HG02884 (cell line): Measurements from ENCODE around the gene MNX1.

Experiments used
- ATAC-seq: cut with Tn5 transposase; IDR thresholded peaks from one replicate; pipeline ENCODE4 v1.9.1; 2021; ENCODE audit warnings: mild to moderate bottlenecking, moderate library complexity; ENCODE audit not compliant: unreplicated experiment

MNX1 gene

GRCh38 chr7:157016352-157017041 is 6.0 kb upstream of the MNX1 start:
- ATAC-seq: peak; percentile 67

- no peak for ATAC-seq
Measured at GRCh38 chr7:157016024-157016351, 5.5 kb upstream of the MNX1 start.

GRCh38 chr7:157014635-157015555 is 4.4 kb upstream of the MNX1 start:
- ATAC-seq: no peak

- ATAC-seq: no peak
Measured at GRCh38 chr7:157013602-157014549, 3.4 kb upstream of the MNX1 start.

GRCh38 chr7:157013101-157013500 is 2.6 kb upstream of the MNX1 start:
- no peak for ATAC-seq

GRCh38 chr7:157012113-157012547 is 1.7 kb upstream of the MNX1 start:
- ATAC-seq: no peak

GRCh38 chr7:157011333-157012112 is 1.1 kb upstream of the MNX1 start:
- ATAC-seq: peak; percentile 7

GRCh38 chr7:157009778-157010587 is 480 bp downstream of the MNX1 start:
- peak; percentile 36 for ATAC-seq

- ATAC-seq: no peak
Measured at GRCh38 chr7:157009170-157009777, 1.2 kb downstream of the MNX1 start.

- ATAC-seq: no peak
Measured at GRCh38 chr7:157008206-157009169, 2.0 kb downstream of the MNX1 start.

GRCh38 chr7:157007470-157008066 is 2.9 kb downstream of the MNX1 start:
- ATAC-seq: no peak

GRCh38 chr7:157006829-157007469 is 3.5 kb downstream of the MNX1 start:
- ATAC-seq: no peak

GRCh38 chr7:157006205-157006747 is 4.2 kb downstream of the MNX1 start:
- ATAC-seq: no peak

GRCh38 chr7:157005456-157006204 is 4.8 kb downstream of the MNX1 start:
- ATAC-seq: no peak

GRCh38 chr7:157004521-157005455 is 5.7 kb downstream of the MNX1 start:
- no peak for ATAC-seq
